SK-N-SH (cell line): ENCODE data around the gene POFUT2. TPM values are rescaled to one million over a fixed set of nuclear protein-coding genes. Genes with fewer than 3 reads are reported as not detected.

Experiments
- CTCF ChIA-PET: fragments of 300-600, 350-600 bp; formaldehyde crosslinking; extraction: SDS; loops from one replicate; lab custom pipeline; 2021; lab: Yijun Ruan, JAX
- POLR2A ChIA-PET: fragments of 350-600 bp; sonication (Branson Sonifier 250); formaldehyde crosslinking; extraction: SDS; loops from one replicate; lab custom pipeline; 2020; ENCODE audit warnings: antibody characterized with exemption, inconsistent platforms; lab: Yijun Ruan, JAX
- DNase-seq: peaks from one replicate; pipeline ENCODE4 v3.0.0; 2012
- H2AFZ ChIP-seq: fragments of 200-600 bp; sonication (generic); 2 replicates; pipeline ENCODE4 v1.8.1; 2016; ENCODE audit warnings: antibody characterized with exemption, mild to moderate bottlenecking, low read depth
- H3F3A ChIP-seq: fragments of 200-600 bp; sonication (generic); replicated peaks from 2 replicates; pipeline ENCODE3; 2016; ENCODE audit warnings: antibody characterized with exemption, mild to moderate bottlenecking; ENCODE audit not compliant: insufficient read depth
- H3K27ac ChIP-seq, 2 experiments: fragments of 200-500 bp in 1 of 2; fragments of 200-600 bp in 1 of 2; sonication (Bioruptor generic) in 1 of 2; sonication (generic), shearing (Covaris generic) in 1 of 2; 2 replicates each; pipeline versions ENCODE4 v1.5.1 to v1.6.1; 2014 to 2016; ENCODE audit warnings: low read depth in 2 of 2, inconsistent platforms in 1 of 2, low read length in 1 of 2, mild to moderate bottlenecking in 1 of 2, mixed read lengths in 1 of 2
- H3K27me3 ChIP-seq: fragments of 200-600 bp; sonication (generic), shearing (Covaris generic); 2 replicates; pipeline ENCODE4 v1.6.1; 2016; ENCODE audit warnings: mixed run types; ENCODE audit not compliant: insufficient read depth
- H3K36me3 ChIP-seq, 2 experiments: fragments of 200-500 bp in 1 of 2; fragments of 200-600 bp in 1 of 2; sonication (Bioruptor generic) in 1 of 2; sonication (generic) in 1 of 2; replicated peaks in 1 of 2; 2 replicates each; pipeline versions ENCODE3 to v1.5.1; 2014 to 2016; ENCODE audit warnings: low read length in 1 of 2, mild to moderate bottlenecking in 1 of 2; ENCODE audit not compliant: insufficient read depth in 2 of 2, control insufficient read depth in 1 of 2
- H3K4me1 ChIP-seq, 2 experiments: fragments of 200-500 bp in 1 of 2; fragments of 200-600 bp in 1 of 2; sonication (Bioruptor generic) in 1 of 2; sonication (generic), shearing (Covaris generic) in 1 of 2; 2 replicates each; pipeline versions ENCODE4 v1.5.1 to v1.6.1; 2014 to 2016; ENCODE audit warnings: low read depth in 1 of 2, low read length in 1 of 2, mixed run types in 1 of 2; ENCODE audit not compliant: insufficient read depth in 2 of 2, control insufficient read depth in 1 of 2
- H3K4me2 ChIP-seq: fragments of 200-600 bp; sonication (generic), shearing (Covaris generic); 2 replicates; pipeline ENCODE4 v1.6.1; 2017; ENCODE audit warnings: mixed run types
- H3K4me3 ChIP-seq, 2 experiments: fragments of 200-500 bp in 1 of 2; fragments of 200-600 bp in 1 of 2; sonication (Bioruptor generic) in 1 of 2; sonication (generic), shearing (Covaris generic) in 1 of 2; 2 replicates each; pipeline versions ENCODE4 v1.5.1 to v1.8.1; 2014 to 2016; ENCODE audit warnings: low read depth in 2 of 2, inconsistent platforms in 1 of 2, low read length in 1 of 2, mild to moderate bottlenecking in 1 of 2, mixed read lengths in 1 of 2, moderate library complexity in 1 of 2
- H3K79me2 ChIP-seq: fragments of 200-600 bp; sonication (generic); 2 replicates; pipeline ENCODE4 v1.8.1; 2017; ENCODE audit warnings: mild to moderate bottlenecking; ENCODE audit not compliant: insufficient read depth
- H3K9ac ChIP-seq: fragments of 200-600 bp; sonication (generic); 2 replicates; pipeline ENCODE4 v1.6.1; 2017; ENCODE audit warnings: mixed run types
- H3K9me2 ChIP-seq: fragments of 200-600 bp; sonication (generic); 2 replicates; pipeline ENCODE4 v1.6.1; 2017; ENCODE audit warnings: mixed run types
- H3K9me3 ChIP-seq: fragments of 200-600 bp; sonication (generic); 2 replicates; pipeline ENCODE4 v1.6.1; 2017; ENCODE audit warnings: mixed run types, mild to moderate bottlenecking, moderate library complexity
- H4K20me1 ChIP-seq: fragments of 200-600 bp; sonication (generic); 2 replicates; pipeline ENCODE4 v1.6.1; 2017; ENCODE audit warnings: mild to moderate bottlenecking, mixed run types; ENCODE audit not compliant: insufficient read depth
- CTCF ChIP-seq: fragments of 200-600 bp; sonication (generic); IDR thresholded peaks from 2 replicates; pipeline ENCODE4 v1.6.1; 2017; ENCODE audit warnings: antibody characterized with exemption, mild to moderate bottlenecking, moderate library complexity
- FOXM1 ChIP-seq: IDR thresholded peaks from 2 replicates; pipeline ENCODE4 v1.4.0; 2012; ENCODE audit warnings: low read depth, mild to moderate bottlenecking
- GABPA ChIP-seq: IDR thresholded peaks from 2 replicates; pipeline ENCODE4 v1.4.0; 2012; ENCODE audit warnings: low read depth, mild to moderate bottlenecking
- GATA2 ChIP-seq: sonication (generic); formaldehyde crosslinking; IDR thresholded peaks from 2 replicates; pipeline ENCODE4 v1.5.0; 2020; ENCODE audit warnings: mild to moderate bottlenecking, missing genetic modification reagents
- IRF3 ChIP-seq: fragments of 150-350 bp; IDR thresholded peaks from 2 replicates; pipeline ENCODE4 v1.6.1; 2016; ENCODE audit warnings: mild to moderate bottlenecking, low read depth, low read length
- JUND ChIP-seq: IDR thresholded peaks from 2 replicates; pipeline ENCODE4 v1.4.0; 2012
- NRF1 ChIP-seq: IDR thresholded peaks from 2 replicates; pipeline ENCODE4 v1.6.1; 2012; ENCODE audit warnings: low read depth, mild to moderate bottlenecking, low read length
- PBX3 ChIP-seq: IDR thresholded peaks from 2 replicates; pipeline ENCODE4; 2012
- RFX5 ChIP-seq: IDR thresholded peaks from 2 replicates; pipeline ENCODE4 v1.6.1; 2012; ENCODE audit warnings: mild to moderate bottlenecking, improper control_type of control experiment, low read length
- RXRA ChIP-seq: IDR thresholded peaks from 2 replicates; pipeline ENCODE4 v1.4.0; 2012; ENCODE audit warnings: low read depth, mild to moderate bottlenecking, borderline replicate concordance
- SIN3A ChIP-seq: IDR thresholded peaks from 2 replicates; pipeline ENCODE4 v1.6.1; 2012; ENCODE audit warnings: low read depth, mild to moderate bottlenecking, low read length, moderate library complexity, borderline replicate concordance
- TEAD4 ChIP-seq: IDR thresholded peaks from 2 replicates; pipeline ENCODE4 v1.4.0; 2012; ENCODE audit warnings: mild to moderate bottlenecking, borderline replicate concordance; ENCODE audit not compliant: insufficient read depth
- USF2 ChIP-seq: fragments of 150-350 bp; IDR thresholded peaks from 2 replicates; pipeline ENCODE4 v1.6.1; 2017; ENCODE audit warnings: antibody characterized with exemption, low read length, low read depth, borderline replicate concordance
- YY1 ChIP-seq: IDR thresholded peaks from 2 replicates; pipeline ENCODE4 v1.4.0; 2012; ENCODE audit warnings: low read depth, mild to moderate bottlenecking
- WGBS: methylation state at CpG from one replicate; pipeline ENCODE4 v1.1.6; 2017; ENCODE audit warnings: low lambda C conversion rate; 5-methylcytosine and 5-hydroxymethylcytosine counted together
- polyA plus RNA-seq, 3 experiments: library from polyadenylated mRNA; depleted of rRNA; stranded (reverse); fragments of >200 nt; gene quantifications; 2 replicates each; pipeline ENCODE4 v1.2.3, GENCODE V29; 2012

POFUT2 gene
- polyA plus RNA-seq, 1 of the 3 experiments (the other 2 are of a cell fraction) = 53.3 TPM

- ChIA-PET CTCF (no interaction called here), POLR2A (no interaction called here)
- Histone ChIP-seq H3K9me2 (no peaks in the 10 kb centered on the region), H3K79me2 (no peaks in the 10 kb centered on the region), H3K27me3 (no peaks in the 10 kb centered on the region; the same call in 1 of the 2 replicates), H2AFZ (no peak overlapping the region), H3K9ac (no peak overlapping the region), H3K9me3 (no peaks in the 10 kb centered on the region), H3K4me2 (no peak overlapping the region), H3F3A (peaks cover 20% of the 10 kb centered on the region), H3K36me3 (no peaks in the 10 kb centered on the region), H4K20me1 (peaks cover 10% of the 10 kb centered on the region), H3K4me1 (peaks cover 7 to 19% of the 10 kb centered on the region in 2 experiments; a peak in 2 of 4 replicates), H3K27ac (no peak overlapping the region), H3K4me3 (no peak overlapping the region)
- TF ChIP-seq NRF1 = no peak
- TF ChIP-seq PBX3 = no peak
- TF ChIP-seq USF2 = no peak
- TF ChIP-seq GATA2 (CRISPR knock-in tag) = no peak
- no peak for TF ChIP-seq FOXM1
- no peak for TF ChIP-seq RFX5
- TF ChIP-seq RXRA = no peak
- no peak for TF ChIP-seq YY1
- TF ChIP-seq GABPA = no peak
- TF ChIP-seq IRF3 = no peak
- no peak for TF ChIP-seq TEAD4
- no peak for TF ChIP-seq CTCF
- TF ChIP-seq JUND = no peak
- no peak for TF ChIP-seq SIN3A
- WGBS = 78% methylated on average over 3 of the region's 3 CpGs
- DNase-seq = no peak
Observed at GRCh38 chr21:45231705-45232104, 56.0 kb downstream of the POFUT2 start.
